ENCODE results near the gene ZNF665. TPM values are rescaled to one million over a fixed set of nuclear protein-coding genes. Genes with fewer than 3 reads are reported as not detected.

Gene ZNF665
- total RNA-seq, 3 donors from 2014 or later: 3.2 to 4.7 (median 3.2) TPM

GRCh38 chr19:53183146-53183764, 9.9 kb downstream of the ZNF665 start:
- DNase-seq (no peak), ATAC-seq (no peak)
- Histone ChIP-seq H3K9me3 (peaks cover 15% of the 10 kb centered on the region), H3K36me3 (ENCODE audit: low read depth) (no peaks in the 10 kb centered on the region), H3K4me3 (no peak overlapping the region), H3K4me1 (ENCODE audit: low read depth) (no peaks in the 10 kb centered on the region)
- no peak for TF ChIP-seq CTCF (IDR thresholded peaks at IDR 0.05)
- intact Hi-C loops (cut with DNase I, micrococcal nuclease): no loop called here

- no peaks in the 10 kb centered on the region for H3K4me1 ChIP-seq (ENCODE audit: low read depth)
- no peak overlapping the region for H3K4me3 ChIP-seq
- ATAC-seq (no peak), DNase-seq (no peak)
- peaks cover 18% of the 10 kb centered on the region for H3K9me3 ChIP-seq
- intact Hi-C loops (cut with DNase I, micrococcal nuclease): no loop called here
- H3K36me3 ChIP-seq (ENCODE audit: low read depth): no peaks in the 10 kb centered on the region
- no peak for TF ChIP-seq CTCF (IDR thresholded peaks at IDR 0.05)
These were observed 11.0 kb downstream of the ZNF665 start for GRCh38 chr19:53182202-53182601.

DNA sequence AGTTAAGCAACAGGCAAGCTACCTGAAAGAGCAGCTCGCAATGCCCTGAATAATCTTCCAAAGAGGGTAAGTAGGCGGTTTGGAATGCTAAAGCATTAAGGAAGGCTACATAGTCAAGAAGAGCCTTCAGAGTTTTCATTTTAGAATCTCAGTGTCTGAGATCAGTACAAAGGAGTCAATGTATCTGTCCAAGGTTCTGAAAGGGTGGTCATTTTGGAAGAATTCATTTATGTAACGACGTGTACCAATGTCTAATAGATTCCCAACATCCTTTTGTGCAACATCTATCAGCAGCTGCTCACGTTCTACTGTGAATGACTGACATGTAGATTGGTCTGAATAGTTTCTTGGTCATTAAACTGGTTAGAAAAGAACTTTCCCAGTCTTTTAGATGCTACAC, 15.2 kb downstream of the ZNF665 start:
- ATAC-seq (no peak), DNase-seq (no peak)
- Histone ChIP-seq H3K36me3 (ENCODE audit: low read depth) (no peaks in the 10 kb centered on the region), H3K4me1 (ENCODE audit: low read depth) (no peaks in the 10 kb centered on the region), H3K9me3 (peaks cover 41% of the 10 kb centered on the region), H3K4me3 (no peak overlapping the region)
- TF ChIP-seq CTCF (IDR thresholded peaks at IDR 0.05): no peak
- intact Hi-C loops (cut with DNase I, micrococcal nuclease): no loop called here

DNA sequence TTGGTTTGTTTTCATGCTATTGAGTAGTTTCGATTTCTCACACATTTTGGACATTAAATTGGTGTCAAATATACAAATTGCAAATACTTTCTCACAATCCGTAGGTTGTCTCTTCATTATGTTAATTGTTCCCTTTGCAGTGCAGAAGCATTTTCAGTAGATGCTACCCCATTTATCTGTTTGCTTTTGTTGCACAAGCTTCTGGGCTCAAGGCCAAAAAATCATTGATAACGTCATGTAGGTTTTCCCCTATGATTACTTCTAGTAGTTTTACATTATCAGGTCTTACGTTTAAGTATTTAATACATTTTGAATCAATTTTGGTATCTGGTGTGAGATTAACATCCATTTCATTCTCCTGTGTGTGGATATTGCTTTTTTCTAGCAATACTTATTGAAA, 20.3 kb downstream of the ZNF665 start:
- ATAC-seq (no peak), DNase-seq (no peak)
- Histone ChIP-seq H3K4me1 (ENCODE audit: low read depth) (no peaks in the 10 kb centered on the region), H3K36me3 (ENCODE audit: low read depth) (no peaks in the 10 kb centered on the region), H3K9me3 (peaks cover 53% of the 10 kb centered on the region), H3K4me3 (no peak overlapping the region)
- intact Hi-C loops (cut with DNase I, micrococcal nuclease): no loop called here
- no peak for TF ChIP-seq CTCF (IDR thresholded peaks at IDR 0.05)

DNA sequence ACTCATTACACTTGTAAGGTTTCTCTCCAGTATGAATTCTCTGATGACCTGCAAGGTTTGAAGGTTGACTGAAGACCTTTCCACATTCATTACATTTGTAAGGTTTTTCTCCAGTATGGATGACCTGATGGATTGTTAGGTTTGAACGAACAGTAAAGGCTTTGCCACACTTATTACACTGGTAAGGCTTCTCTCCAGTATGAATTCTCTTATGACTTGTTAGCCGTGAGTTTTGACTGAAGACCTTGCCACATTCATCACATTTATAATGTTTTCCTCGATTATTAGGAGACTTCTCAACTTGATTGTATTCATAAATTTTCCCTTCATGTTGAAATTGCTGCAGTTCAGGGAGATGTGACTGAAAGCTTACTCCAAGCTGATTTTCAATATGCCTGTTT, 27.5 kb downstream of the ZNF665 start:
- intact Hi-C loops (cut with DNase I, micrococcal nuclease): no loop called here
- Histone ChIP-seq H3K4me1 (ENCODE audit: low read depth) (no peaks in the 10 kb centered on the region), H3K4me3 (no peak overlapping the region), H3K9me3 (peaks cover 82% of the 10 kb centered on the region), H3K36me3 (ENCODE audit: low read depth) (no peaks in the 10 kb centered on the region)
- no peak for DNase-seq
- ATAC-seq: no peak
- TF ChIP-seq CTCF (IDR thresholded peaks at IDR 0.05): no peak

- no peak for ATAC-seq
- Histone ChIP-seq H3K36me3 (ENCODE audit: low read depth) (no peaks in the 10 kb centered on the region), H3K9me3 (peaks cover 47% of the 10 kb centered on the region), H3K4me3 (no peak overlapping the region), H3K4me1 (ENCODE audit: low read depth) (peaks cover 11% of the 10 kb centered on the region)
- intact Hi-C loops (cut with DNase I, micrococcal nuclease): no loop called here
- DNase-seq: no peak
- TF ChIP-seq CTCF (IDR thresholded peaks at IDR 0.05): no peak
These were observed 32.0 kb downstream of the ZNF665 start for GRCh38 chr19:53161123-53161522.

All from mucosa of descending colon (tissue), 3 donors.